OCI-LY1 (cell line): ENCODE results near the gene FRMD4A.

Experiments used
- H2AFZ ChIP-seq: fragments of 200-600 bp; sonication (generic), shearing (Covaris generic); 2 replicates; pipeline ENCODE4 v1.6.0; 2014; ENCODE audit warnings: antibody characterized with exemption, mild to moderate bottlenecking, low read length
- H3F3A ChIP-seq: fragments of 200-600 bp; sonication (generic), shearing (Covaris generic); 2 replicates; pipeline ENCODE4 v1.6.0; 2014; ENCODE audit warnings: mild to moderate bottlenecking, antibody characterized with exemption, low read length, moderate library complexity; ENCODE audit not compliant: insufficient read depth
- H3K27ac ChIP-seq: fragments of 200-600 bp; sonication (generic); 2 replicates; pipeline ENCODE4 v1.5.1; 2014; ENCODE audit warnings: low read length, mixed run types, mild to moderate bottlenecking, low read depth; ENCODE audit not compliant: poor library complexity, severe bottlenecking
- H3K27me3 ChIP-seq: fragments of 200-600 bp; sonication (generic); 2 replicates; pipeline ENCODE4 v1.6.0; 2014; ENCODE audit warnings: antibody characterized with exemption, mild to moderate bottlenecking, low read length, moderate library complexity; ENCODE audit not compliant: insufficient read depth
- H3K36me3 ChIP-seq: fragments of 200-600 bp; sonication (generic); 2 replicates; pipeline ENCODE4 v1.6.1; 2014; ENCODE audit warnings: mild to moderate bottlenecking, antibody characterized with exemption, low read length, moderate library complexity, mixed read lengths; ENCODE audit not compliant: insufficient read depth
- H3K4me1 ChIP-seq: fragments of 200-600 bp; sonication (generic); 2 replicates; pipeline ENCODE4 v1.5.1; 2014; ENCODE audit warnings: mild to moderate bottlenecking, low read length, moderate library complexity; ENCODE audit not compliant: insufficient read depth, severe bottlenecking
- H3K4me2 ChIP-seq: fragments of 200-600 bp; sonication (generic), shearing (Covaris generic); 2 replicates; pipeline ENCODE4 v1.6.1; 2014; ENCODE audit warnings: low read length
- H3K4me3 ChIP-seq: fragments of 200-600 bp; sonication (generic); 2 replicates; pipeline ENCODE4 v1.5.1; 2014; ENCODE audit warnings: low read length, low read depth, mild to moderate bottlenecking, mixed read lengths; ENCODE audit not compliant: poor library complexity, severe bottlenecking
- H3K79me2 ChIP-seq: fragments of 200-600 bp; shearing (Covaris generic); 2 replicates; pipeline ENCODE4 v1.6.1; 2016; ENCODE audit warnings: mixed run types, low read length, mixed read lengths; ENCODE audit not compliant: insufficient read depth
- H3K9ac ChIP-seq: fragments of 200-600 bp; sonication (generic), shearing (Covaris generic); 2 replicates; pipeline ENCODE4 v1.6.1; 2014; ENCODE audit warnings: mild to moderate bottlenecking, low read length, mixed read lengths
- H3K9me2 ChIP-seq: fragments of 200-600 bp; sonication (generic), shearing (Covaris generic); 2 replicates; pipeline ENCODE4 v1.6.1; 2014; ENCODE audit warnings: low read depth, mild to moderate bottlenecking, low read length, mixed read lengths
- H3K9me3 ChIP-seq: fragments of 200-600 bp; shearing (Covaris generic); 2 replicates; pipeline ENCODE4 v1.6.1; 2014; ENCODE audit warnings: low read length, mixed read lengths
- H4K20me1 ChIP-seq: fragments of 200-600 bp; sonication (generic), shearing (Covaris generic); 2 replicates; pipeline ENCODE4 v1.6.0; 2016; ENCODE audit warnings: mild to moderate bottlenecking, low read length; ENCODE audit not compliant: insufficient read depth
- CTCF ChIP-seq: fragments of 200-600 bp; sonication (generic), shearing (Covaris generic); IDR thresholded peaks from 2 replicates; pipeline ENCODE4 v1.5.1; 2017; ENCODE audit warnings: mild to moderate bottlenecking, antibody characterized with exemption, low read length, moderate library complexity, mixed read lengths
- EZH2 ChIP-seq: fragments of 200-600 bp; sonication (generic), shearing (Covaris generic); IDR thresholded peaks from 2 replicates; pipeline ENCODE4 v1.8.0; 2017; ENCODE audit warnings: borderline replicate concordance, mixed run types, mild to moderate bottlenecking, antibody characterized with exemption, low read length, moderate library complexity, mixed read lengths

FRMD4A gene

GRCh38 chr10:13669182-13669855 lies 661.4 kb downstream of the FRMD4A start:
- H4K20me1 ChIP-seq: no peaks in the 10 kb centered on the region
- 0 out of 2 replicates have a peak, but pooled peaks cover 4% of the 10 kb centered on the region for H3K27me3 ChIP-seq
- no peaks in the 10 kb centered on the region for H3K36me3 ChIP-seq
- H3K9me2 ChIP-seq: no peaks in the 10 kb centered on the region
- H3K4me3 ChIP-seq: no peak overlapping the region
- no peaks in the 10 kb centered on the region for H3K9me3 ChIP-seq
- no peak overlapping the region for H2AFZ ChIP-seq
- no peaks in the 10 kb centered on the region for H3F3A ChIP-seq
- no peaks in the 10 kb centered on the region for H3K79me2 ChIP-seq
- no peak overlapping the region for H3K9ac ChIP-seq
- TF ChIP-seq CTCF (no peak), EZH2 (no peak)
- H3K4me2 ChIP-seq: no peak overlapping the region
- H3K27ac ChIP-seq: no peak overlapping the region
- no peaks in the 10 kb centered on the region for H3K4me1 ChIP-seq

- H3K27me3 ChIP-seq: 0 out of 2 replicates have a peak, but pooled peaks cover 4% of the 10 kb centered on the region
- H3K9me3 ChIP-seq: no peaks in the 10 kb centered on the region
- no peak overlapping the region for H3K27ac ChIP-seq
- H3K36me3 ChIP-seq: no peaks in the 10 kb centered on the region
- H2AFZ ChIP-seq: no peak overlapping the region
- no peaks in the 10 kb centered on the region for H3F3A ChIP-seq
- no peaks in the 10 kb centered on the region for H4K20me1 ChIP-seq
- H3K4me1 ChIP-seq: no peaks in the 10 kb centered on the region
- H3K9ac ChIP-seq: no peak overlapping the region
- TF ChIP-seq CTCF: no peak
- no peak for TF ChIP-seq EZH2
- no peak overlapping the region for H3K4me3 ChIP-seq
- H3K79me2 ChIP-seq: no peaks in the 10 kb centered on the region
- no peaks in the 10 kb centered on the region for H3K9me2 ChIP-seq
- H3K4me2 ChIP-seq: no peak overlapping the region
Measured at GRCh38 chr10:13668126-13668525, 662.6 kb downstream of the FRMD4A start.

GRCh38 chr10:13665516-13666262 lies 665.0 kb downstream of the FRMD4A start:
- no peaks in the 10 kb centered on the region for H3K79me2 ChIP-seq
- no peak overlapping the region for H2AFZ ChIP-seq
- H3K4me3 ChIP-seq: no peak overlapping the region
- H3K36me3 ChIP-seq: no peaks in the 10 kb centered on the region
- no peaks in the 10 kb centered on the region for H3K27me3 ChIP-seq
- no peaks in the 10 kb centered on the region for H4K20me1 ChIP-seq
- no peak overlapping the region for H3K9ac ChIP-seq
- H3K9me2 ChIP-seq: no peaks in the 10 kb centered on the region
- H3K9me3 ChIP-seq: no peaks in the 10 kb centered on the region
- TF ChIP-seq CTCF (no peak), EZH2 (no peak)
- H3K4me2 ChIP-seq: no peak overlapping the region
- H3K27ac ChIP-seq: no peak overlapping the region
- no peaks in the 10 kb centered on the region for H3K4me1 ChIP-seq
- no peaks in the 10 kb centered on the region for H3F3A ChIP-seq
